Sigmoid colon (tissue), 4 donors: ENCODE measurements around the gene BANP.

ENCODE experiments used
- EP300 ChIP-seq, 4 donors: sonication (generic); formaldehyde crosslinking; IDR thresholded peaks; one replicate each; pipeline ENCODE4 v1.6.1; 2017; ENCODE audit warnings: antibody characterized with exemption in 4 of 4
- POLR2A ChIP-seq, 2 donors: fragments of 450-650 bp; IDR thresholded peaks; one replicate each; pipeline ENCODE4 v1.6.1; 2016; ENCODE audit warnings: antibody characterized with exemption in 2 of 2, mild to moderate bottlenecking in 2 of 2, moderate library complexity in 2 of 2
- POLR2AphosphoS5 ChIP-seq, 4 donors: sonication (generic); formaldehyde crosslinking; IDR thresholded peaks; one replicate each; pipeline ENCODE4 v1.6.1; 2017; ENCODE audit warnings: antibody characterized with exemption in 4 of 4
- TF ChIP-seq, protein P1 (sequence below), 4 experiments: fragments of 450-650 bp in 3 of 4; fragments of 200-600 bp in 1 of 4; IDR thresholded peaks; one replicate each; pipeline ENCODE4 v1.5.1; 2016 to 2019; ENCODE audit warnings: antibody characterized with exemption in 4 of 4, mild to moderate bottlenecking in 3 of 4, moderate library complexity in 2 of 4

DNA sequence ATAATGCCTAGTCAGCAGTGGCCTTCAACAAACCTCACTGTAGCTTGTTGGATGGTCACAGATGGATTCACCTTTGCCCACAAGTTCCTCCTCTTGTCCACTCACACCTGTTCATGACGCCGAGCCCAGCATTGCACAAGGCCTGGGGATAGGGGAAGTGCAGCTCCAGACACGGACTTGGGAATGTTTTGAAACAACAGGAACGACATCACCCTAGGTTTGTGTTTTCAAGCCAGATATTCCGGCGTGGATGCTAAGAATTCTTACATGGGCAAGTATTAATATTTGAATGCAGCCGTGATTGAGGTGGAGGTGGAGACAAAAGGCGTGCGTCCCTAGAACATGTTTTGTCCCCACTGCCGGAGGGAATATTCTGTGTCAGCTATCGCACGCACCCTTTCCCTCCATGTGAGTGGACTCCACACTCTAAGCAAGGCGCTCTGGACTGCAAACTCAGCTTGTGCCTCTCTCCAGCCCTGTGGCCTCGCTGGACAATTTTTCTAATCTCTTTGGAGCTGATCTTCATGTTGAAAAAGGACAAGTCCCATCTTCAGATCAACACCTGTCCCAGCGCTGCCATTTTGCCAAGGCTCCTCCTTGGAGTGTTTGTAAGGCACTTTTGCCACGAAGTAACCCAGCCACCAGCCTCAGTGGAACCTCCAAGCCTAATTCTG is 2.0 kb upstream of the BANP start:
- no peak for TF ChIP-seq POLR2AphosphoS5 (IDR thresholded peaks at IDR 0.05)
- TF ChIP-seq POLR2A (IDR thresholded peaks at IDR 0.05), result no peak
- TF ChIP-seq, protein P1, sequence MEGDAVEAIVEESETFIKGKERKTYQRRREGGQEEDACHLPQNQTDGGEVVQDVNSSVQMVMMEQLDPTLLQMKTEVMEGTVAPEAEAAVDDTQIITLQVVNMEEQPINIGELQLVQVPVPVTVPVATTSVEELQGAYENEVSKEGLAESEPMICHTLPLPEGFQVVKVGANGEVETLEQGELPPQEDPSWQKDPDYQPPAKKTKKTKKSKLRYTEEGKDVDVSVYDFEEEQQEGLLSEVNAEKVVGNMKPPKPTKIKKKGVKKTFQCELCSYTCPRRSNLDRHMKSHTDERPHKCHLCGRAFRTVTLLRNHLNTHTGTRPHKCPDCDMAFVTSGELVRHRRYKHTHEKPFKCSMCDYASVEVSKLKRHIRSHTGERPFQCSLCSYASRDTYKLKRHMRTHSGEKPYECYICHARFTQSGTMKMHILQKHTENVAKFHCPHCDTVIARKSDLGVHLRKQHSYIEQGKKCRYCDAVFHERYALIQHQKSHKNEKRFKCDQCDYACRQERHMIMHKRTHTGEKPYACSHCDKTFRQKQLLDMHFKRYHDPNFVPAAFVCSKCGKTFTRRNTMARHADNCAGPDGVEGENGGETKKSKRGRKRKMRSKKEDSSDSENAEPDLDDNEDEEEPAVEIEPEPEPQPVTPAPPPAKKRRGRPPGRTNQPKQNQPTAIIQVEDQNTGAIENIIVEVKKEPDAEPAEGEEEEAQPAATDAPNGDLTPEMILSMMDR (IDR thresholded peaks at IDR 0.05), result no peak
- TF ChIP-seq EP300 (IDR thresholded peaks at IDR 0.05), result no peak
